ENCODE results near the gene ROR1.

ROR1 gene

DNA sequence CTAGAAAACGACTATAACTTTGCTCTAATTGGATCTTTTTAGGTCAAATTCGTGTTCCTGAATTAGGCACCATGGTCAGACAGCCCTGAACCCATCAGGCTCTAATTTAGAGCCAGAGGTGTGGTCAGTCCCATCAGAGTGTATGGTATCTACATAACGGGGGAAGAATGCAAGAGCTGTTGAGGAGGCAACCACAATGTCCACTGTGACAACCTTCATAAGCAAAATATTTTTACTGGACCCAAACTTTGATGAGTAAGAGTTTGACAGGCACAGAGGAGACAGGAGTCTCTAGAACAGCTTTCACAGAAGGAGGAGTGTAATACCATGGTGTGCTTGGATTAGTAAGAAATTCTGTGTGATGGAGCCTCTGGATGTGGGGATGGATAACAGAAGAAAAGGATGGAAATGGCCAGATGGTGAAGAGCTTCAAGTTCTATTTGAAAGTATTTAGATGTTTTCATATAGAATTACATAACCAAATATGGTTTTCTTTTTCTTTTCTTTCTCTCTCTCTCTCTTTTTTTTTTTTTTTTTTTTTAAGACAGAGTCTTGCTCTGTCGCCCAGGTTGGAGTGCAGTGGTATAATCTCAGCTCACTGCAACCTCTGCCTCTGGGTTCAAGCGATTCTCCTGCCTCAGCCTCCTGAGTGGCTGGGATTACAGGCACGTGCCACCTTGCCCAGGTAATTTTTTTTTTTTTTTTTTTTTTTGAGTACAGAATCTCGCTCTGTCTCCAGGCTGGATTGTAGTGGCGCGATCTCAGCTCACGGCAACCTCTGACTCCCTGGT lies 454.5 kb downstream of the ROR1 start:
- Histone ChIP-seq H3K9me3 (ENCODE audit: severe bottlenecking) (no peaks in the 10 kb centered on the region), H3K27me3 (ENCODE audit: insufficient read depth, poor library complexity, severe bottlenecking) (no peaks in the 10 kb centered on the region), H3K4me3 (ENCODE audit: severe bottlenecking) (no peak overlapping the region), H3K4me1 (ENCODE audit: insufficient read depth, poor library complexity, severe bottlenecking) (peaks cover 8% of the 10 kb centered on the region), H3K27ac (ENCODE audit: poor library complexity, severe bottlenecking) (no peak overlapping the region), H3K36me3 (ENCODE audit: low read depth) (no peaks in the 10 kb centered on the region)
- no peak for DNase-seq (ENCODE audit: low spot score)
- TF ChIP-seq, protein P1, sequence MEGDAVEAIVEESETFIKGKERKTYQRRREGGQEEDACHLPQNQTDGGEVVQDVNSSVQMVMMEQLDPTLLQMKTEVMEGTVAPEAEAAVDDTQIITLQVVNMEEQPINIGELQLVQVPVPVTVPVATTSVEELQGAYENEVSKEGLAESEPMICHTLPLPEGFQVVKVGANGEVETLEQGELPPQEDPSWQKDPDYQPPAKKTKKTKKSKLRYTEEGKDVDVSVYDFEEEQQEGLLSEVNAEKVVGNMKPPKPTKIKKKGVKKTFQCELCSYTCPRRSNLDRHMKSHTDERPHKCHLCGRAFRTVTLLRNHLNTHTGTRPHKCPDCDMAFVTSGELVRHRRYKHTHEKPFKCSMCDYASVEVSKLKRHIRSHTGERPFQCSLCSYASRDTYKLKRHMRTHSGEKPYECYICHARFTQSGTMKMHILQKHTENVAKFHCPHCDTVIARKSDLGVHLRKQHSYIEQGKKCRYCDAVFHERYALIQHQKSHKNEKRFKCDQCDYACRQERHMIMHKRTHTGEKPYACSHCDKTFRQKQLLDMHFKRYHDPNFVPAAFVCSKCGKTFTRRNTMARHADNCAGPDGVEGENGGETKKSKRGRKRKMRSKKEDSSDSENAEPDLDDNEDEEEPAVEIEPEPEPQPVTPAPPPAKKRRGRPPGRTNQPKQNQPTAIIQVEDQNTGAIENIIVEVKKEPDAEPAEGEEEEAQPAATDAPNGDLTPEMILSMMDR (IDR thresholded peaks at IDR 0.05; ENCODE audit: poor library complexity, severe bottlenecking) = no peak
- no peak for ATAC-seq (ENCODE audit: low read depth)

DNA sequence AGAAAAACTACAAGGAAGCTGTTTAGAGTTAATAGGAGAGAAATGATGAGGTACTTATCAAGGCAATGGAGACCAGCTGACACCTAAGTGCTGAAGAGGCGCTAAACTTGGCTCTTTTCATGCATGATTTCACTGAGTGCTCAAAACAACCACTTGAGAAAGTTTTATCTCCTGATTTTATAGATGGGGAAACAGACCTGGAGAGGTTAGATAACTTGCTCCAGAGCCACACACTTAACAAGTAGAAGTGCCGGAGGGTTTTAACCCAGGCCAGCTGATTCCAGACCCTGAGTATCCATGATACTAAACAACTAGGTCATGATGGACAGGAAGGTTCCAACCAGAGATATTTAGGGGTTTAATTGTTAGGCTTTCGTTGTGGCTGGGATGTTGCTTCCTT lies 455.5 kb downstream of the ROR1 start:
- Histone ChIP-seq H3K27ac (ENCODE audit: poor library complexity, severe bottlenecking) (no peak overlapping the region), H3K27me3 (ENCODE audit: insufficient read depth, poor library complexity, severe bottlenecking) (no peaks in the 10 kb centered on the region), H3K4me1 (ENCODE audit: insufficient read depth, poor library complexity, severe bottlenecking) (peaks cover 8% of the 10 kb centered on the region), H3K36me3 (ENCODE audit: low read depth) (no peaks in the 10 kb centered on the region), H3K9me3 (ENCODE audit: severe bottlenecking) (no peaks in the 10 kb centered on the region), H3K4me3 (ENCODE audit: severe bottlenecking) (no peak overlapping the region)
- TF ChIP-seq, protein P1 (IDR thresholded peaks at IDR 0.05; ENCODE audit: poor library complexity, severe bottlenecking) = no peak
- no peak for ATAC-seq (ENCODE audit: low read depth)
- DNase-seq (ENCODE audit: low spot score) = no peak

Measured in RWPE2 (cell line).